ENCODE results near the gene SLC47A1. TPM values are rescaled to one million over a fixed set of nuclear protein-coding genes. Genes with fewer than 3 reads are reported as not detected.

SLC47A1 gene
- total and polyA plus RNA-seq, 2 of the 4 experiments (the other 2 are of a cell fraction): not detected

DNA sequence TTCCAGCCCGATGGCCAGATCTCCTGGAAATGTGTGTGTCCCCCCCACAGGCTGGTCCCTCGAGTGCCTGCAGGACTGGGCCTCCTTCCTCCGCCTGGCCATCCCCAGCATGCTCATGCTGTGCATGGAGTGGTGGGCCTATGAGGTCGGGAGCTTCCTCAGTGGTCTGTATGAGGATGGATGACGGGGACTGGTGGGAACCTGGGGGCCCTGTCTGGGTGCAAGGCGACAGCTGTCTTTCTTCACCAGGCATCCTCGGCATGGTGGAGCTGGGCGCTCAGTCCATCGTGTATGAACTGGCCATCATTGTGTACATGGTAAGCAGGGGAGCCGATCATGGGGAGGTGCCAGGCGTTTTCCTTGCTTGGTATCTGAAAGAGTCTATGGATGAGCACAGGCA lies 22.1 kb downstream of the SLC47A1 start:
- 37% methylated on average over 4 of the region's 11 CpGs; no CpG with 5 or more reads in 1 of the 2 experiments for WGBS, 2 experiments (ENCODE audit: extremely low coverage in 2 of 2, insufficient read length in 1 of 2)
- POLR2A ChIA-PET (ENCODE audit: unreplicated experiment): no interaction called here
- H3K27me3 ChIP-seq (ENCODE audit: control insufficient read depth, insufficient read depth, low read length): peaks cover 40% of the 10 kb centered on the region
- ATAC-seq (ENCODE audit: low read depth) (no peak), DNase-seq (no peak)
- CTCF ChIA-PET: no interaction called here
- H2AK5ac ChIP-seq (ENCODE audit: low read depth, low read length): no peak overlapping the region
- no peak overlapping the region for H3K27ac ChIP-seq (ENCODE audit: insufficient read depth, low read length)
- H3K4ac ChIP-seq (ENCODE audit: low read depth, low read length): no peak overlapping the region
- H3K23ac ChIP-seq (ENCODE audit: low read depth, low read length): no peak overlapping the region
- no peak overlapping the region for H4K91ac ChIP-seq (ENCODE audit: insufficient read depth, low read depth, low read length)
- dilution Hi-C loops (cut with HindIII; ENCODE audit: low sequenced_read_pairs, unreplicated experiment): no loop called here
- no peaks in the 10 kb centered on the region for H3K36me3 ChIP-seq (ENCODE audit: control insufficient read depth, insufficient read depth, low read length)
- no peaks in the 10 kb centered on the region for H3K79me1 ChIP-seq (ENCODE audit: low read depth in 1 of 2, low read length in 2 of 2)
- in situ Hi-C loops (cut with MboI; ENCODE audit: low sequenced_read_pairs): no loop called here
- H3K4me2 ChIP-seq (ENCODE audit: low read depth, low read length): no peak overlapping the region
- no peak overlapping the region for H2AFZ ChIP-seq (replicated peaks; ENCODE audit: low read length, poor library complexity)
- no peak overlapping the region for H3K4me3 ChIP-seq (ENCODE audit: insufficient read depth, low read depth, low read length)
- no peak overlapping the region for H2BK20ac ChIP-seq (ENCODE audit: low read depth, low read length)
- H4K20me1 ChIP-seq (ENCODE audit: insufficient read depth, low read length): no peaks in the 10 kb centered on the region
- H4K5ac ChIP-seq (ENCODE audit: low read depth, low read length): no peak overlapping the region
- H3K14ac ChIP-seq (replicated peaks; ENCODE audit: low read depth, low read length): no peak overlapping the region
- H3K4me1 ChIP-seq (ENCODE audit: control insufficient read depth, insufficient read depth, low read length): no peaks in the 10 kb centered on the region
- 0 out of 2 replicates have a peak, but pooled peaks cover 3% of the 10 kb centered on the region for H3K9me3 ChIP-seq (ENCODE audit: control insufficient read depth, insufficient read depth, low read length)
- no peak overlapping the region for H2BK120ac ChIP-seq (ENCODE audit: low read depth, low read length)
- no peak overlapping the region for H3K9ac ChIP-seq (ENCODE audit: low read depth, low read length)
- intact Hi-C loops (cut with micrococcal nuclease): no loop called here
- TF ChIP-seq, protein P1, sequence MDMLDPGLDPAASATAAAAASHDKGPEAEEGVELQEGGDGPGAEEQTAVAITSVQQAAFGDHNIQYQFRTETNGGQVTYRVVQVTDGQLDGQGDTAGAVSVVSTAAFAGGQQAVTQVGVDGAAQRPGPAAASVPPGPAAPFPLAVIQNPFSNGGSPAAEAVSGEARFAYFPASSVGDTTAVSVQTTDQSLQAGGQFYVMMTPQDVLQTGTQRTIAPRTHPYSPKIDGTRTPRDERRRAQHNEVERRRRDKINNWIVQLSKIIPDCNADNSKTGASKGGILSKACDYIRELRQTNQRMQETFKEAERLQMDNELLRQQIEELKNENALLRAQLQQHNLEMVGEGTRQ (IDR thresholded peaks at IDR 0.05; ENCODE audit: low read depth, low read length): no peak
- no peak for TF ChIP-seq MAFK (IDR thresholded peaks at IDR 0.05; ENCODE audit: low read depth, low read length)
- TF ChIP-seq RAD21 (IDR thresholded peaks at IDR 0.05; ENCODE audit: low read length): no peak
- TF ChIP-seq POLR2A (IDR thresholded peaks at IDR 0.05; ENCODE audit: low read depth, low read length): no peak
- no peak for TF ChIP-seq BHLHE40 (IDR thresholded peaks at IDR 0.05; ENCODE audit: low read depth, low read length)
- no peak for TF ChIP-seq RCOR1 (IDR thresholded peaks at IDR 0.05; ENCODE audit: insufficient replicate concordance, low read length)
- TF ChIP-seq RFX5 (IDR thresholded peaks at IDR 0.05; ENCODE audit: low read depth, low read length): no peak
- no peak for TF ChIP-seq CEBPB (IDR thresholded peaks at IDR 0.05; ENCODE audit: low read depth, low read length)
- H2AK9ac ChIP-seq (replicated peaks; ENCODE audit: low read depth, low read length, poor library complexity): no peak overlapping the region
- H4K8ac ChIP-seq (ENCODE audit: low read depth in 2 of 2, low read length in 2 of 2): no peak overlapping the region
- no peak overlapping the region for H3K56ac ChIP-seq (ENCODE audit: extremely low read depth, insufficient read depth, low read length)
- BruUV-seq (replicated peaks): no TSS peak
- no peak overlapping the region for H3K18ac ChIP-seq (ENCODE audit: low read depth, low read length)
- no peak overlapping the region for H2BK15ac ChIP-seq (ENCODE audit: low read depth, low read length)
- no peak overlapping the region for H2BK5ac ChIP-seq (ENCODE audit: low read depth, low read length, poor library complexity, severe bottlenecking)
- H3K9me1 ChIP-seq (ENCODE audit: insufficient read depth, low read length): no peaks in the 10 kb centered on the region

Measured in IMR-90 (cell line).